Kidney epithelial cell (primary cell): Measurements from ENCODE around the gene DIRAS2. TPM values are rescaled to one million over a fixed set of nuclear protein-coding genes. Genes with fewer than 3 reads are reported as not detected.

ENCODE experiments used
- DNase-seq: peaks from one replicate; pipeline ENCODE4 v3.0.0-alpha.2; 2010; ENCODE audit warnings: low read depth
- H3K27me3 ChIP-seq: 2 replicates; pipeline ENCODE4 v1.6.0; 2011; ENCODE audit warnings: low read length; ENCODE audit not compliant: control insufficient read depth, insufficient read depth
- H3K36me3 ChIP-seq: 2 replicates; pipeline ENCODE4 v1.5.1; 2011; ENCODE audit warnings: low read length; ENCODE audit not compliant: control insufficient read depth, insufficient read depth
- H3K4me3 ChIP-seq: 2 replicates; pipeline ENCODE4 v1.5.1; 2011; ENCODE audit warnings: low read depth, mild to moderate bottlenecking, control low read depth, low read length
- CTCF ChIP-seq: IDR thresholded peaks from 2 replicates; pipeline ENCODE4 v1.5.1; 2011; ENCODE audit warnings: mild to moderate bottlenecking, moderate library complexity, low read length, control low read depth, inconsistent platforms; ENCODE audit not compliant: insufficient read depth, poor library complexity, severe bottlenecking
- total RNA-seq: library from RNA; depleted of rRNA; stranded (reverse); fragments of >200 nt; gene quantifications from 2 replicates; pipeline ENCODE4 v1.2.3, GENCODE V29; 2015

The DIRAS2 gene
- total RNA-seq, 1 donor from 2014 or later = 2.8 TPM

- TF ChIP-seq CTCF = no peak
- Histone ChIP-seq H3K27me3 (no peaks in the 10 kb centered on the region), H3K4me3 (no peak overlapping the region), H3K36me3 (no peaks in the 10 kb centered on the region)
- DNase-seq = no peak
Observed at GRCh38 chr9:90645721-90646120, 3.1 kb upstream of the DIRAS2 start.

GRCh38 chr9:90641884-90642487, 638 bp downstream of the DIRAS2 start:
- peak overlapping the region; percentile 74 for H3K4me3 ChIP-seq
- no peaks in the 10 kb centered on the region for H3K27me3 ChIP-seq
- H3K36me3 ChIP-seq = no peaks in the 10 kb centered on the region
- TF ChIP-seq CTCF = no peak
- DNase-seq = no peak

- no peak for DNase-seq
- Histone ChIP-seq H3K27me3 (no peaks in the 10 kb centered on the region), H3K36me3 (no peaks in the 10 kb centered on the region), H3K4me3 (peak overlapping the region; percentile 74)
- no peak for TF ChIP-seq CTCF
Observed at GRCh38 chr9:90641086-90641485, 1.5 kb downstream of the DIRAS2 start.

- no peaks in the 10 kb centered on the region for H3K27me3 ChIP-seq
- H3K4me3 ChIP-seq = peak overlapping the region; percentile 1
- TF ChIP-seq CTCF = no peak
- DNase-seq = no peak
- H3K36me3 ChIP-seq = no peaks in the 10 kb centered on the region
Observed at GRCh38 chr9:90640361-90640760, 2.3 kb downstream of the DIRAS2 start.

GRCh38 chr9:90637626-90638025, 5.0 kb downstream of the DIRAS2 start:
- H3K27me3 ChIP-seq = no peaks in the 10 kb centered on the region
- DNase-seq = no peak
- no peak for TF ChIP-seq CTCF
- H3K4me3 ChIP-seq = no peak overlapping the region
- no peaks in the 10 kb centered on the region for H3K36me3 ChIP-seq

- no peak overlapping the region for H3K4me3 ChIP-seq
- no peaks in the 10 kb centered on the region for H3K27me3 ChIP-seq
- no peak for TF ChIP-seq CTCF
- H3K36me3 ChIP-seq = no peaks in the 10 kb centered on the region
- DNase-seq = no peak
Observed at GRCh38 chr9:90632647-90633207, 9.9 kb downstream of the DIRAS2 start.
